ENCODE measurements around the gene SEMA4A.
A peak's percentile ranks its signal among the peaks of the same experiment; 100 is the strongest.
"Not testable (repeated sequence)": the region's sequence is repeated elsewhere in the genome, so short reads cannot be mapped to it uniquely, and the experiment has no call there.

The SEMA4A gene

DNA sequence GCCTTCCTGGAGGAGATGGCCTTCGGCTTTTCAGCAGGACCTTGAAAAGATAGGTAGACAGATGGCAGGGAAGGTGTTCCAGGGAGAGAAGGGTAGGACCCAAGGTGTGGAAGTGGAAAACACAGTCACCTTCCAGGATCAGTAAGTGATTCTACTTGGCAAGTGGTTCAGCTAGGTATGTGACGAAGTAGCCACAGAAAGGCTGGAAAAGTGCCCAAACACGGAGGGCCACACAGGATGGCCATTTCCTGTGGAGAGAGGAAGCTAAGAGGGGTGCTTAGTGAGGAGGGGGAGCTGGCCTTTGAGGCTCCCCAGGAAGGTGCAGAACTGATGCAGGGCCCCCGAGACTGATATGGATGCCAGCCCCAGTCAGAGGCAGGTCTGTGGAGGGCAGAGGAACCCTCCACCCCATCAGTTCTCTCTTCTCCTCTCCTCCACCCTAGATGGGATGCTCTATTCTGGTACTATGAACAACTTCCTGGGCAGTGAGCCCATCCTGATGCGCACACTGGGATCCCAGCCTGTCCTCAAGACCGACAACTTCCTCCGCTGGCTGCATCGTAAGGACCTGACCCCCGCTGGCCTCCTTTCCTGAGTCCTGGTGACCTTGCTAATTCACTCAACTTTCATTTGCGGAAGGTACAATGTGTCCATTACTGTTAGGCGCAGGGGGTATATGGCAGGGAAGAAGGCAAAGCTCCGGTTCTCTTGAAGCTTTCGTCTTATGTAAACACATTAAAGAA lies 6.8 kb downstream of the SEMA4A start:
- no peak for DNase-seq (ENCODE audit: low spot score)

DNA sequence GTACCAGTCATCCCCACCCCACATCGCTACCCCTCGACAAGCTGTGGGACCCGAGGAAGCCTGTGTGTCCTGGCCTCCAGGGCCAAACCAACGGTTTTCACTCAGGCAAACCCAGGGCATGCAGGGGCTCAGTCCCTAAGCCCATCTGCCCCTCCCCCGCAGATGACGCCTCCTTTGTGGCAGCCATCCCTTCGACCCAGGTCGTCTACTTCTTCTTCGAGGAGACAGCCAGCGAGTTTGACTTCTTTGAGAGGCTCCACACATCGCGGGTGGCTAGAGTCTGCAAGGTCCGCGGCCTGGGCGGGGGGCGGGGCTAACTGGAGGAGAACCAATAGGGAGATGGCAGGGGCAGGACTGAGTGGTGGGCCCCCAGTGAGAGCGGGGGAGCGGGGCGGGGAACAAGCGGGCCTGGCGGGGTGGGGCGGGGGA lies 7.4 kb downstream of the SEMA4A start:
- peak; percentile 67 for DNase-seq (ENCODE audit: low spot score)

DNA sequence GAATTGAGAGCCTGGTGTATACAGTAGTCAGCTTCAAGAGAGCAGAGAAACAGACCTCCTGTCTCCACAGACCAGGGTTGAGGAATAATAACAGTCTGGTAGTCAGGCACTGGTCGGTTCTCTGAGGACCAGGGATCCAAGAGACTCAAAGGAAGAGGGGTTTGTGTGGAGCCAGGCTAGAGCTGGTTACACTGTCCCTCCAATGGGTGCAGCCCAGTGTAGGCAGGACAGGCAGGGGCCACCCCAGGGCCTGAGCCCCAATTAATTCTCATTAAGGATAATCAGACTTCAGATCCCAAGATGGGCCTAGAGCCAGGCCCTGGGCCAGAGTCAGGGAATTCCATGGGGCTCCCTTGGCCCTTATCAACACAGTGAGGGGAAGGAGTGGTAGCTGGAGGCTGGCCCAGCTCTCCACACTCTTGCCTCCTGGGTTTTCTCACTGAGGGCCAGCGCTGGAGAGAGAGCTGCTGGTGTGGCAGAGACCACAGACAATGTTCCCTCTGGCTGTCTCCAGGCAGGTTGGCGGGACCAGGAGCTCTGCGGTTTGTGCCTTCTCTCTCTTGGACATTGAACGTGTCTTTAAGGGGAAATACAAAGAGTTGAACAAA lies 9.1 kb downstream of the SEMA4A start:
- DNase-seq (ENCODE audit: low spot score), result no peak

DNA sequence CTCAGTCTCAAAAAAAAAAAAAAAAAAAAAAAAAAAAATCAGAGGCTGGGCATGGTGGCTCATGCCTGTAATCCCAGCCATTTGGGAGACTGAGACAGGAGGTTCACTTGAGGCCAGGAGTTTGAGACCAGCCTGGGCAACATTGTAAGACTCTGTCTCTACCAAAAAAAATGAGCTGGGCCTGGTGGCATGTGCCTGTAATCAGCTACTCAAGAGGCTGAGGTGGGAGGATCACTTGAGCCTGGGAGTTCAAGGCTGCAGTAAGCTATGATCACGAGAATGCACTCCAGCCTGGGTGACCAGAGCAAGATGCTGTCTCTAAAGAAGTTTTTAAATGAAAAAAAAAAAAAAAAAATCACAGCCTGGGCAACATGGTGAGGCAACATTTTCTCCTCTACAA lies 10.3 kb downstream of the SEMA4A start:
- no peak for DNase-seq (ENCODE audit: low spot score)

DNA sequence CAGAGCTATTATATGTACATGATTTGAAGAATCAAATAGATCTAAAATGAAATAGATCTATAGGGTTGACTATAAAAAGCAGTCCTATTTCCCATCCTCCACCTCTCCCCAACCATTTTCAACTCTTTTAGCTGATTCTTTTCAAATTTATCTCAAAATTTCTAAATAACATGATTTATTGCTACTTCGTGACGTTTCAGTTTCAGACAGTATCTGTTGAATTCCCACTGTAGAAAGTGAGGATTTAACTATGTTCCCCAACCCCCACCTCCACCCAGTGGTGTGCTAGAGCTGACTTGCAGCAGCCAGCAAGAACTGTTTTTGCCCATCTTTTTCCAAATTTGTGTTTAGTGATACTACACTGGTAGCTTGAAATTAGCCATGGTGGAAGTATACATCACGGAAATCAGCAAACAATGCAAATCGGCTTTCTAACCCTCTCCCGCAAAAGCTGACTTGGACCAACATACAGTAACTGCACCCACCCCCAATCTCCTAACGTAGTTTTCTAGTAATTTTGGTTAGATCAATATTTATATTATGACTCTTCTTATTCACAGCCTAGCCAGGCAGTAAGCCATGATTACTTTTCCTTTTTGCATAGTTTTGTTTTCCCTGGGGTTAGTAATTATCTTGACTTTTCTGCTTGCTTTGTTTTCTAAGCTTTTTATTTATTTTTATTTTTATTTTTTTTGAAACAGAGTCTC lies 10.9 kb downstream of the SEMA4A start:
- DNase-seq (ENCODE audit: low spot score), result no peak

DNA sequence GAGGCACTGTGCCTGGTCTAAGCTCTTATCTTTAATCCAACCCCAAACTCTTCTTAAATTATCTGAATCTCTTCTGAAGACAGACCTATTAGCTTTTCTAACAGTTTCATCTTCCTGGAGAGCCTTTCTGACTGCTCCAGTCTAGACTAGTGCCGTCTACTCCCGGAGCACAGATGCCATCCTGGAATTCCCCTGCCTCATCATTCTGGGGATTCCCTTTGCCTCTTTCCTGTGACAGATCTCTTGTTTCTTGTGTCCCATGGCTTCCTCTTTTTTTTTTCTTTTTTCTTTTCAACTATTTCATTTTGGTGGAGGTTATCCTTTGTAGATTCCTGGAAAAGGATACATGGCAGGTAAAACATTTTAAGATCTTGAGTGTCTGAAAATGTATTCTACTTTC lies 11.7 kb downstream of the SEMA4A start:
- no peak for DNase-seq (ENCODE audit: low spot score)

DNA sequence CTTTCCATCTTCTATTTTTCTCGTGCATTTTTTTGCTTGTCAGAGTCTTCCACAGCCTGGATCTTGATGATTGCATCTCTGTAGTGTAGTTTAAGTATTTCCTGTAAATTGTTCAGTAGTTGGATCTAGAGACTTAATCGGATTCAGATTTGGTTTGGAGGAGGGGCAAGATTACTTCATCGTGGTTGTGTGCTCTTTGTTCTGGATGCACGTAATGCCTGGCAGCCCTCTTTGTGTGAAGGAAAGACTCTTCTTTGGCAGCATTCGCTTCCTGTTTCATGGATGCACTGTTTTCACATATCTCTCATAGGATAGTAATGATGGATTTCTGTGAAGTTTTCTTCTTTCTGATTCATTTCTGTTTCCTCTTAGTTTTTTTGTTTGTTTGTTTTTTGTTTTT lies 14.2 kb downstream of the SEMA4A start:
- DNase-seq (ENCODE audit: low spot score), result no peak

DNA sequence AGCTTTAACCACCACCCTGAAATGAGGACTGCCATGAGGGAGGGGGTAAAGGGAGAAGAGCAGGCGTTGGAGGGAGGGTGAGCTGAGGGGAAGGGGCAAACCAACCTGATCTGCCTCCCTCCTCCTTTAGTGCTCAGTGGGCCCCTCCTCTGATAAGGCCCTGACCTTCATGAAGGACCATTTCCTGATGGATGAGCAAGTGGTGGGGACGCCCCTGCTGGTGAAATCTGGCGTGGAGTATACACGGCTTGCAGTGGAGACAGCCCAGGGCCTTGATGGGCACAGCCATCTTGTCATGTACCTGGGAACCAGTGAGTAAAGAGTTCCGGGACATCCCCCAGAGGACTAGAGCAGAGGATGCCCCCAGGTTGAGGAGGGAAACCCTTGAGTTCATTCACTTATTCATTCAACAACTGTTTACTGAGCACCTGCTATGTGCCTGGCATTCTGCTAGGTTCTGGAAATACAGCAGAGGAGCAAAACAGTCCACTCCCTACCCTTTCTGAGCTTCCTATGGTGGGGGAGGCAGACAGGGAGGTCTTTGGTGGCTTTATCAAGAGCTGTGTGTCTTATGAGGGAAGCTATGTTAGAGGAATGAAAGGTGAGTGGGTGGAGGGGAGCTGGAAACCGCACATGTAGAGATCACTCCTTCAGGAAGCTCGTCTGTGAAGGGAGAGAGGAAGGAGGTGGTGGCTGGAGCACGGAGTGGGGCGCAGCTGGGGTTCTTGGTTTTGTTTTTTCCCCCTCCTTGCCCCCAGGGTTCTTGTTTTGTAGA lies 19.5 kb downstream of the SEMA4A start:
- DNase-seq (ENCODE audit: low spot score), result no peak

DNA sequence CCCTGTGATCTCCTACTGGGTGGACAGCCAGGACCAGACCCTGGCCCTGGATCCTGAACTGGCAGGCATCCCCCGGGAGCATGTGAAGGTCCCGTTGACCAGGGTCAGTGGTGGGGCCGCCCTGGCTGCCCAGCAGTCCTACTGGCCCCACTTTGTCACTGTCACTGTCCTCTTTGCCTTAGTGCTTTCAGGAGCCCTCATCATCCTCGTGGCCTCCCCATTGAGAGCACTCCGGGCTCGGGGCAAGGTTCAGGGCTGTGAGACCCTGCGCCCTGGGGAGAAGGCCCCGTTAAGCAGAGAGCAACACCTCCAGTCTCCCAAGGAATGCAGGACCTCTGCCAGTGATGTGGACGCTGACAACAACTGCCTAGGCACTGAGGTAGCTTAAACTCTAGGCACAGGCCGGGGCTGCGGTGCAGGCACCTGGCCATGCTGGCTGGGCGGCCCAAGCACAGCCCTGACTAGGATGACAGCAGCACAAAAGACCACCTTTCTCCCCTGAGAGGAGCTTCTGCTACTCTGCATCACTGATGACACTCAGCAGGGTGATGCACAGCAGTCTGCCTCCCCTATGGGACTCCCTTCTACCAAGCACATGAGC lies 23.3 kb downstream of the SEMA4A start:
- no peak for DNase-seq (ENCODE audit: low spot score)

DNA sequence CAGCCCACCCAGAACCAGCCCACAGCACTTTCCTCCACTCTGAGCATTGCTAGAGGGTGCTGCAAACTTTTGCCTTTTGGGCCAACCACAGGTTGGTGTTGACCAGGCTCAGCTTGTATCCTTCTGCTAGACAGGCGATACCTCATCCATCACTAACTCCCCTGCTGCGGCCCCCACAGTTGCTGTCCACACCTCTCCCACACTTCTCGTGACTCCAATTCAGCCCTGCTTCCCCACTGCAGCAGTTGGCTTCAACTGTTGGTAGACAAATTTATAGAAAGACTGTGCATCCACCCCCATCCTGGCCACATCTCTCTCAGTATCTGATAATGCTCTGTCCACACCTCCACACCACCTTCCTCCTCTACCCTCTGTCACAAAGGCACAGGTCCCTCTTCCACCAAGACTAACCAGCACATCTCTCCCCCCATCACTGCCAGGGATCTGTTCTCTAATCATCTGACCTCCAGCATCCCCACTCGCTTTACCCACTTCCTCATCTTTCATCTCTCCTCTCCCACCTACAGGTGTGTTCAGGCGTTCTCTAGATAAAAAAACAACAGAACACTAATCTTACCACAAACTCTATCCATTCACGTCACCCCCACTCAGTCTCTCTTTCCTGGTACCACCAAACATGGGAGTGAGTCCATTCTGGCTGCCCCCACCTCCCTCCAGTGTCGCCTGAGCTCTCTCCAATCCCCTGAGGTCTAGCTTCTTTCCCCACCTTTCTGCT lies 24.7 kb downstream of the SEMA4A start:
- DNase-seq (ENCODE audit: low spot score), result no peak

DNA sequence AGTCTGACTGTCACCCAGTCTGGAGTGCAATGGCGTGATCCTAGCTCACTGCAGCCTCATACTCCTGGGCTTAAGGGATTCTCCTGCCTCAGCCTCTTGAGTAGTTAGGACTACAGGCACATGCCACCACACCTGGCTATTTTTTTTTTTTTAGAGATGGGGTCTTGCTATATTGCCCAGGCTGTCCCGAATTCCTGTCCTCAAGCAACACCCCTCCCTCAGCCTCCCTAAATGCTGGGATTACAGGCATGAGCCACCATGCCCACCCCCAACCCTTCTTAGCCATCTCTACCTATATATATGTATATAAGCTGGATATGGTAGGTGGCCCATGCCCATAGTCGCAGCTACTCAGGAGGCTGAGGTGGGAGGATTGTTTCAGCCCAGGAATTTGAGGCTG lies 27.1 kb downstream of the SEMA4A start:
- DNase-seq (ENCODE audit: low spot score), result no peak

DNA sequence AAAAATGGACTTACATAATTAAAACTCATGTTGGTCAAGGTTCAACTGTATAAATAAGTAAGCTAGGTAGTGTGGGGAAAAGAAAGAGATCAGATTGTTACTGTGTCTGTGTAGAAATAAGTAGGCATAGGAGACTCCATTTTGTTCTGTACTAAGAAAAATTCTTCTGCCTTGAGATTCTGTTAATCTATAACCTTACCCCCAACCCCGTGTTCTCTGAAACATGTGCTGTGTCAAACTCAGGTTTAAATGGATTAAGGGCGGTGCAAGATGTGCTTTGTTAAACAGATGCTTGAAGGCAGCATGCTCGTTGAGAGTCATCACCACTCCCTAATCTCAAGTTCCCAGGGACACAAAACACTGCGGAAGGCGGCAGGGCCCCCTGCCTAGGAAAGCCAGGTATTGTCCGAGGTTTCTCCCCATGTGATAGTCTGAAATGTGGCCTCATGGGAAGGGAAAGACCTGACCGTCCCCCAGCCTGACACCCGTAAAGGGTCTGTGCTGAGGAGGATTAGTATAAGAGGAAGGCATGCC lies 28.1 kb downstream of the SEMA4A start:
- DNase-seq (ENCODE audit: low spot score), result not testable (repeated sequence)

DNA sequence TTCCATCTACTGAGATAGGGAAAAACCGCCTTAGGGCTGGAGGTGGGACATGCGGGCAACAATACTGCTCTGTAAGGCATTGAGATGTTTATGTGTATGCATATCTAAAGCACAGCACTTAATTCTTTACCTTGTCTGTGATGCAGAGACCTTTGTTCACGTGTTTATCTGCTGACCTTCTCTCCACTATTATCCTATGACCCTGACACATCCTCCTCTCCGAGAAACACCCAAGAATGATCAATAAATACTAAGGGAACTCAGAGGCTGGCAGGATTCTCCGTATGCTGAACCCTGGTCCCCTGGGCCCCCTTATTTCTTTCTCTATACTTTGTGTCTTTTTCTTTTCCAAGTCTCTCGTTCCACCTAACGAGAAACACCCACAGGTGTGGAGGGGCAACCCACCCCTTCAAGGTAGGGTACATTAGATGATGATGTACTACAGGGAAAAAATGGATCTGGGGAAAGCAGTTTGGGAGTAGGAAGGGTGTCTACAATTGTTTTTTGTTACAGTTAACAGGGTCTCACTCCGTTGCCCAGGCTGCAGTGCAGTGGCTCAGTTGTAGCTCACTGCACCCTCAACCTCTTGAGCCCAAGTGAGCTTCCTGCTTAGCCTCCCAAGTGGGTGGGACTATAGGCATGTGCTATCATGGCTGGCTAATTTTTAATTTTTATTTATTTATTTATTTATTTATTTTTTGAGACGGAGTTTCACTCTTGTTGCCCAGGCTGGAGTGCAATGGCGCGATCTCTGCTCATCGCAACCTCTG lies 28.8 kb downstream of the SEMA4A start:
- not testable (repeated sequence) for DNase-seq (ENCODE audit: low spot score)

DNA sequence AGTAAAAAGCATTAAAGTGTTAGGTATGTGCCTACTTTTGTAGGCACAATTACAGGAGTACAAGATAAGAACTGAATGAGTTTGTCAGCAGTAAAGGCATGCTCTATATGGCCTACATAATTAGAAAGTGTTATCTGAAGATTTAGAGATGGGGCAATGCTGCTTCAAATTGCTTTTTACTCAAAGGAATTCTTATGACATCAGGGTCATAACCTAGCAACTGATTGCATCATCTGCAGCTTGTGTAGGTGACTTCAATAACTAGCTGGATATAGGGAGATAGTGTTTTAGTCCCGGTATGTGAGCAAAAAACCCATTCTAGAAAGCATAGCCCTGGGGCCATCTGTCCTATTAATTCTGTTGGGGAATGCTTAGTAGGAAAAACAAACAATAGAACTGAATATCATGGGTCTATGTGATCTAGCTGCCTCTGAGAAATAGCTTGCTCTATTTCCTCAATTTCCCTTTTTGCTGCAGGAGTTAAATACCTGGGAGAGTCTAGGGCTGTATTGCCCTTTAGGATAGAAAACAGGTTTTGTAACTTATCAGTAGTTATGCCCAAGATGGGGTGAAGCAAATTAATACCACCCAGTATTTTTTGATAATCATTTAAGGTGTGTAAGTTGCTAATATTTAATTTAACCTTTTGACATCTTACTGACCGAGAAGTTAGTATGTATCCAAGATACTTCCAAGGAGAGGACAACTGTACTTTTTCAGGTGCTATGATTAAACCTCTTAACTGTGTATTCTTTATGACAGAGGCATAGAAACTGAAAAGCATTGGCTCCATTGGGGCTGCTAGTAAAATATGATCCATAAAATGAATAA lies 33.2 kb downstream of the SEMA4A start:
- DNase-seq (ENCODE audit: low spot score), result not testable (repeated sequence)

DNA sequence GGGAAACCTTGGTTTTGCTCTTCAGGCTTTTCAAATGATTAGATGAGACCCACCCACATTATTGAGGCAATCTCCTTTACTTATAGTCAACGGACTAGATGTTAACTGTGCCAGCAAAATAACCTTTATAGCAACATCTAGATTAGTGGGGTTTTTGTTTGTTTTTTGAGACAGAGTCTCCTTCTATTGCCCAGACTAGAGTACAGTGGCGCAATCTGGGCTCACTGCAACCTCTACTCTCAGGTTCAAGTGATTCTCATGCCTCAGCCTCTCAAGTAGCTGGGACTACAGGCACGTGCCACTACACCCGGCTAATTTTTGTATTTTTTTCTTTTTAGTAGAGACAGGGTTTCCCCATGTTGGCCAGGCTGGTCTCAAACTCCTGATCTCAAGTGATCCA lies 36.9 kb downstream of the SEMA4A start:
- DNase-seq (ENCODE audit: low spot score), result not testable (repeated sequence)

DNA sequence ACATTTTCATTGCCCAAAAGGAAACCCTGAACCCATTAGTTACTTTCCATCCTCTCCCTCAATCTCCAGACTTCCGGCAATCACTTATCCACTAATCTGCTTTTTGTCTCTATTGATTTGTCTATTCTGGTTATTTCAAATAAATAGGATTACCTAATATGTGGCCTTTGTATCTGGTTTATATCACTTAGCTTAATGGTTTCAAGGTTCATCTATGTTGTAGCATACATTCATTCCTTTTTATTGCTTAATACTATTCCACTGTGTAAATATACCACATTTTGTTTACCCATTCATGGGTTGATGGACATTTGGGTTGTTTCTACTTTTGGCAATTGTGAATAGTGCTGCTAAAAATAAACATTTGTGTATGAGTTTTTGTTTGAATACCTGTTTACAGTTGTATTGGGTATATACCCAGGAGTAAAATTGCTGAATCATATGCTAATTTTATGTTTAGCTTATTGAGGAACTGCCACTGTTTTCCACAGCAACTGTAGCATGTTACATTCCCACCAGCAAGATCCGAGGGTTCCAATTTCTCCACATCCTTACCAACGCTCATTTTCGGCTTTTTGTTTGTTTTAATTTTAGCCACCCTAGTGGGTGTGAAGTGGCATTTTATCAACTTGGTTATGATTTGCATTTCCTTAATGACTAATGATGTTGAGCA lies 38.0 kb downstream of the SEMA4A start:
- DNase-seq (ENCODE audit: low spot score), result no peak

DNA sequence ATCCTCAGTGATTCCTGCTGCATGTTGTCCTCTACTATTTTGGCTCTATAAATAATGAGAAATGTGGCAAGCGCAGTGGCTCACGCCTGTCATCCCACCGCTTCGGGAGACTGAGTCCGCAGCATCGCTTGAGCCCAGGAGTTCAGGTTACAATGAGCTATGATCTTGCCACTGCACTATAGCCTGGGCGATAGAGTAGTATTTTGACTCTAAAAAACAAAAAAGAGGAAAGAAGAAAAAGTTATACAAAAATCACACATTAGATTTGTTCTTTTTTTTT lies 39.8 kb downstream of the SEMA4A start:
- DNase-seq (ENCODE audit: low spot score), result no peak

DNA sequence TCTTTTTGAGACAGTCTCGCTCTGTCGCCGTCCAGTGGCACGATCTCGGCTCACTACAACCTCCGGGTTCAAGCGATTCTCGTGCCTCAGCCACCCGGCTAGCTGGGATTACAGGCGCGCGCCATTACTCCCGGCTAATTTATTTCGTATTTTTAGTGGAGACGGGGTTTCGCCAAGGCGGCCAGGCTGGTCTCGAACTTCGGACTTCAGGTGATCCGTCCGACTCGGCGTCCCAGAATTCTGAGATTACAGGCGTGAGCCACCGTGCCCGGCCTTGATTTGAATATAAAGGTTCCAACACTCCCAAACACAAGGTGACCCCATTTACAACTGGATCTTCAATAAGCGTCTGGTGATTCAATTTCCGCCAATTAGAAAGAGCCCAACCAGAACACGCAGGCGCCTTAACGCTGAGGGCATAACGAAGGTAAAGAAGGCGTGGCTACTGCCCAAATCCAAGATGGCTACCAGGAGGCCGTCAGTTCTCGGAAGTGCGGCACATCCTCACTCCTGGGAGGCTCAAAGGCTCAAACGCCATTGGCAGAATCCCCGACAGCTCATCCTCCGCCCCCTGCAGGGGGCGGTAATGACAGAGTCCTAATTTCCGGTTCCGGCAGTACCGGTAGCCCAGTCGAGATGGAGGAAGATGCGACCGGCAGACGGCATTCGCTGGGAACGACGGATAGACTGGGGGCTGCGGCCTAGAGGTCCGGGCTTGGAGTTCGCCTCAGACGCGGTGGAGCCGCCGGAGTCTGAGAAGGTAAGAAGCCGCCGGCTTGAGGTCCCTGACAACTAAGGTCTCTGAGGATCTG lies 40.3 kb downstream of the SEMA4A start, which contains the start of gene SLC25A44:
TSS of gene SLC25A44 (plus strand) at position 617 of the 812 bp plus-strand sequence. CDS start 5,744 bp downstream, outside the sequence.
- DNase-seq (ENCODE audit: low spot score), result peak; percentile 100
